Measurements from ENCODE around the gene P3H2. TPM values are rescaled to one million over a fixed set of nuclear protein-coding genes. Genes with fewer than 3 reads are reported as not detected.

P3H2 gene
- total RNA-seq, 1 experiment from 2014 or later, result 20.9 TPM

DNA sequence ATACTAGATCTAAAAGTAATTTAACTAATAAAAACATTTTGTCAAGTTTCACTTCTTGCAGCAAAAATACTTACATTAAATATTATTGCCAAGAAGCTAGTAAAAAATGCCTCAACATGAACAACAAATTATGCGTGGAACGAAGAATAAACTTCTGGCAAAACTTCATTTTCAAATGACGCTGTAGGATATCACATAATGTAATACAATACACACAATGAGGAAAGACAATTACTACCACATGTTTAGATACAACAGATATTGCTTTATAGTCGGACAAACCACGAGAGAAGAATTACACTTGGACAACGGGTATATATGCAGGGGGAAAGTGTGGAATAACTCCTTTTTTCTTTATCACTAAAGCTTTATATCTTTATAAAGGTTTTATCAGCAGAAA is 21.6 kb downstream of the P3H2 start:
- no peaks in the 10 kb centered on the region for H3K36me3 ChIP-seq (ENCODE audit: low read depth)
- H3K9me2 ChIP-seq (ENCODE audit: insufficient read depth), result no peaks in the 10 kb centered on the region
- DNase-seq, result no peak
- H3K4me2 ChIP-seq, result no peak overlapping the region
- peaks cover 2% of the 10 kb centered on the region; the same call in 1 of the 2 replicates for H3K9me3 ChIP-seq (ENCODE audit: insufficient read depth, low read depth)
- H3K27ac ChIP-seq, result no peak overlapping the region
- no peaks in the 10 kb centered on the region for H3F3A ChIP-seq (ENCODE audit: insufficient read depth, low read depth)
- no peak overlapping the region for H2AFZ ChIP-seq
- no peaks in the 10 kb centered on the region for H4K20me1 ChIP-seq (ENCODE audit: insufficient read depth)
- no TSS peak for BruUV-seq (replicated peaks)
- ChIA-PET POLR2A (ENCODE audit: unreplicated experiment) (interaction anchor here (0.6 kb wide), 1 partner anchor 808 kb away, joined by 5 read pairs; no protein-coding TSS in a partner anchor), CTCF (no interaction called here)
- H3K4me3 ChIP-seq, result no peak overlapping the region
- H3K27me3 ChIP-seq (ENCODE audit: insufficient read depth, low read depth), result no peaks in the 10 kb centered on the region
- no peaks in the 10 kb centered on the region for H3K79me2 ChIP-seq (ENCODE audit: low read depth)
- TF ChIP-seq, protein P1, sequence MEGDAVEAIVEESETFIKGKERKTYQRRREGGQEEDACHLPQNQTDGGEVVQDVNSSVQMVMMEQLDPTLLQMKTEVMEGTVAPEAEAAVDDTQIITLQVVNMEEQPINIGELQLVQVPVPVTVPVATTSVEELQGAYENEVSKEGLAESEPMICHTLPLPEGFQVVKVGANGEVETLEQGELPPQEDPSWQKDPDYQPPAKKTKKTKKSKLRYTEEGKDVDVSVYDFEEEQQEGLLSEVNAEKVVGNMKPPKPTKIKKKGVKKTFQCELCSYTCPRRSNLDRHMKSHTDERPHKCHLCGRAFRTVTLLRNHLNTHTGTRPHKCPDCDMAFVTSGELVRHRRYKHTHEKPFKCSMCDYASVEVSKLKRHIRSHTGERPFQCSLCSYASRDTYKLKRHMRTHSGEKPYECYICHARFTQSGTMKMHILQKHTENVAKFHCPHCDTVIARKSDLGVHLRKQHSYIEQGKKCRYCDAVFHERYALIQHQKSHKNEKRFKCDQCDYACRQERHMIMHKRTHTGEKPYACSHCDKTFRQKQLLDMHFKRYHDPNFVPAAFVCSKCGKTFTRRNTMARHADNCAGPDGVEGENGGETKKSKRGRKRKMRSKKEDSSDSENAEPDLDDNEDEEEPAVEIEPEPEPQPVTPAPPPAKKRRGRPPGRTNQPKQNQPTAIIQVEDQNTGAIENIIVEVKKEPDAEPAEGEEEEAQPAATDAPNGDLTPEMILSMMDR (conservative IDR thresholded peaks at IDR 0.05), result no peak
- no peak for TF ChIP-seq EZH2 (IDR thresholded peaks at IDR 0.05; ENCODE audit: low read depth)
- H3K4me1 ChIP-seq (replicated peaks; ENCODE audit: insufficient read depth), result no peaks in the 10 kb centered on the region
- intact Hi-C loops (cut with micrococcal nuclease; ENCODE audit: unreplicated experiment), result no loop called here

GRCh38 chr3:190097617-190098016 is 23.1 kb downstream of the P3H2 start:
- ChIA-PET POLR2A (ENCODE audit: unreplicated experiment) (no interaction called here), CTCF (no interaction called here)
- Histone ChIP-seq H3K27ac (no peak overlapping the region), H4K20me1 (ENCODE audit: insufficient read depth) (no peaks in the 10 kb centered on the region), H3K9me3 (ENCODE audit: insufficient read depth, low read depth) (peaks cover 6% of the 10 kb centered on the region; the same call in 1 of the 2 replicates), H3K4me3 (no peak overlapping the region), H3K79me2 (ENCODE audit: low read depth) (no peaks in the 10 kb centered on the region), H2AFZ (no peak overlapping the region), H3F3A (ENCODE audit: insufficient read depth, low read depth) (no peaks in the 10 kb centered on the region), H3K4me2 (no peak overlapping the region), H3K4me1 (replicated peaks; ENCODE audit: insufficient read depth) (no peaks in the 10 kb centered on the region), H3K27me3 (ENCODE audit: insufficient read depth, low read depth) (no peaks in the 10 kb centered on the region), H3K36me3 (ENCODE audit: low read depth) (no peaks in the 10 kb centered on the region), H3K9me2 (ENCODE audit: insufficient read depth) (no peaks in the 10 kb centered on the region)
- intact Hi-C loops (cut with micrococcal nuclease; ENCODE audit: unreplicated experiment), result no loop called here
- no peak for DNase-seq
- TF ChIP-seq EZH2 (IDR thresholded peaks at IDR 0.05; ENCODE audit: low read depth), result no peak
- TF ChIP-seq, protein P1 (conservative IDR thresholded peaks at IDR 0.05), result no peak
- BruUV-seq (replicated peaks), result no TSS peak

GRCh38 chr3:190097025-190097424 is 23.7 kb downstream of the P3H2 start:
- H3K4me2 ChIP-seq, result no peak overlapping the region
- POLR2A ChIA-PET (ENCODE audit: unreplicated experiment), result no interaction called here
- intact Hi-C loops (cut with micrococcal nuclease; ENCODE audit: unreplicated experiment), result no loop called here

More at GRCh38 chr3:190097025-190097424, 23.7 kb downstream of the P3H2 start:
- no peak overlapping the region for H2AFZ ChIP-seq
- no peaks in the 10 kb centered on the region for H3K27me3 ChIP-seq (ENCODE audit: insufficient read depth, low read depth)
- CTCF ChIA-PET, result no interaction called here
- H3K27ac ChIP-seq, result no peak overlapping the region
- no peak for DNase-seq
- H3K36me3 ChIP-seq (ENCODE audit: low read depth), result no peaks in the 10 kb centered on the region
- BruUV-seq (replicated peaks), result no TSS peak
- no peaks in the 10 kb centered on the region for H3K79me2 ChIP-seq (ENCODE audit: low read depth)
- peaks cover 6% of the 10 kb centered on the region; the same call in 1 of the 2 replicates for H3K9me3 ChIP-seq (ENCODE audit: insufficient read depth, low read depth)
- no peaks in the 10 kb centered on the region for H3F3A ChIP-seq (ENCODE audit: insufficient read depth, low read depth)
- no peak for TF ChIP-seq EZH2 (IDR thresholded peaks at IDR 0.05; ENCODE audit: low read depth)
- TF ChIP-seq, protein P1 (conservative IDR thresholded peaks at IDR 0.05), result no peak
- H3K4me3 ChIP-seq, result no peak overlapping the region
- H3K4me1 ChIP-seq (replicated peaks; ENCODE audit: insufficient read depth), result peaks cover 4% of the 10 kb centered on the region; the same call in 1 of the 2 replicates
- H4K20me1 ChIP-seq (ENCODE audit: insufficient read depth), result no peaks in the 10 kb centered on the region
- no peaks in the 10 kb centered on the region for H3K9me2 ChIP-seq (ENCODE audit: insufficient read depth)
